DMS 273 (cell line): ENCODE measurements around the gene ISCA1.
A peak's percentile ranks its signal among the peaks of the same experiment; 100 is the strongest.

Source experiments
- DNase-seq: peaks from one replicate; lab custom pipeline; 2025; ENCODE audit not compliant: unreplicated experiment; lab: John Stamatoyannopoulos, UW

ISCA1 gene

DNA sequence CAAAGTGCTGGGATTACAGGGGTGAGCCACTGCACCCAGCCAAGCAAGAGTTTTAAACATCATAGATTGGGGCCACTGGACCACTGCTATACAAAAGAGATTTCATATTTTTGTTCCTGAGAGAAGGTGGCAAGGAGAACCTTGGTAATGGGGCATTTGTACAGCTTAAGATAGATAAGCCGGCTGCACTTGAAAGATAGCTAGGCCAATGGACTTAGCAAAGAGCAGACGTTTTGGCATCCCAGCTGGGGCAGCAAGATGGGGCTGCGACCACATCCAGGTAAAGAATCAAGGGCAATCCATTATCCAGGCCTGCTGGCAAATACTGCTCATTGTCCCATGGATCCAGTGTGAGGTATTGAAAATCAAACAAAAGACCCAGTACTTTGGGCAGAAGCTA, 3.9 kb upstream of the ISCA1 start:
- DNase-seq: no peak

DNA sequence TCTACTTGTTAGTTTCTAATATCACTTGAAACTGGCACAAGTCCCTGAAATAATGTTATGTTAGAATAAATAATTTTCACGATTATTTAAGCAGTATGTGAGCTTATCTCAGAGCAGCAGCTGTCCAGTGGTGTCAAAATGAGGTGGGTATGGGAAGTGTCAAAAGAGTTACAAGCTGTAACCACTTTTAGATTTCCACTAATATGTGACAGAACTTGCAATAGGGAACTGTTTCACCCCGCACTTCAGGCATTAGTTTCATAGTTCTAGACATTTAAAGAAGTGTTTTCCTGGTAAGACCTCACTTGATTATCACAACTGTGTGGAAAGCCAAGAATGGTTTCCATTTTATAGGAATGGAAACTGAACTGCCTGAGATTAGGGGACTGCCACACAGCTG, 2.9 kb upstream of the ISCA1 start:
- DNase-seq: no peak

DNA sequence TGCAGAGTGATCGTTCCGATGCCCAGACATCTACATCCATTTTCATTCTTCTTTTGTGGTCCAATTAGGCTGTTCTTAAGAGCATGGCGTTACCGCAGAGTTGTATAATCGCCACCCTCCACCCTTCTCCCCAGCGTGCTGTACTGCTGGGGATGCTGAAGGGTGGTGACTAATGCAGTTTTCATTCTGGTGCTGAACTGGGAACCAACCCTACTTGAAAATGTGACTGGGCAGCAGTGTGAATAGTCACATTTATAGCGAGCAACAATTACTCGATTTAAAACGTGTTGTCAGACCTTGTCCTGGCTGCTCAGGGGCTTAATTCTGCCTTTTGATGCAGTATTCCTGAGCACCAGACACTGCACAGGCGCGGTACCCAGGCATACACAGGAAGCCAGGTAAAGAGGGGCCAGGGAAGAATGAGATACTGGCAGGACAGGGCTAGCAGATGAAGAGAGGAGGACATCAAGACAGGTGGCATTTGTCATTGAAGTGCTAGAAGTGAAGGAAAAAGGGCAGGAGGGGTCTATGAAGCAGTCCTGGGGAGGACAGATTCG, 719 bp upstream of the ISCA1 start:
- DNase-seq: peak; percentile 74

DNA sequence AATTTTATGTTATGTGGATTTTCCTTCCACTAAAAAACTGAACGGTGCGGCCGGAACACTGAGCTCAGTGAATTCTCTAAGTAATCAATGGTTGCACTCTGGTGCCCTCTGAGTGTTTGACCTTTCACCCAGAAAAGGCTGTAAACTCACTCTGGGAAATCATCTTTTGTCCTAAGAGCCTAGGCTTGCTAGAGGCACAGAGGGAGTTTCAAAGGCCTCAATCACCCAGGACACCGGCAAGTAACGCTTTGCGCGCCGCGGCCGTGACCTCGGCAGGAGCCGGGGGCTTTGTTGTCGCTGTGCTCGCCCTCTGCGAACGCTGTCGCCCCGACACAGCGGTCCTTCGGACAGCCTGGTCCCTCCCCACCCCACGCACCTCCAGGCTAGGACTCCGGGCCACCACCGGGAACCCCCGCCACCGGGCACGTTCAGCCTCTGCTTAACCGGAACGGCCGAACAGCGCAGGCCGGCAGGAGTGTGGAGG, 703 bp downstream of the ISCA1 start:
- peak; percentile 69 for DNase-seq

DNA sequence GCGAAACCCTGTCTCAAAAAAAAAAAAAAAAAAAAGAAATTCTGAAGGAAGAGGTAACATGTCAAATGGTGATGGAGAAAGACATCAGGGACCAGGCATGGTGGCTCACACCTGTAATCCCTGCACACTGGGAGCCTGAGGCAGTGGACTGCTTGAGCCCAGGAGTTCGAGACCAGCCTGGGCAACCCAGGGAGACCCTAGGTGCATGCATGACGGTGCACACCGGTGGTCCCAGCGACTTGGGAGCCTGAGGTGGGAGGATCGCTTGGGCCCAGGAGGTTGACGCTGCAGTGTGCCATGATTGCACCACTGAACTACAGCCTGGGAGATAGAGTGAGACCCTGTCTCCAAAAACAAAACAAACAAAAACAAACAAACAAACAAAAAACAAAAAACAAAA, 1.8 kb downstream of the ISCA1 start:
- no peak for DNase-seq

DNA sequence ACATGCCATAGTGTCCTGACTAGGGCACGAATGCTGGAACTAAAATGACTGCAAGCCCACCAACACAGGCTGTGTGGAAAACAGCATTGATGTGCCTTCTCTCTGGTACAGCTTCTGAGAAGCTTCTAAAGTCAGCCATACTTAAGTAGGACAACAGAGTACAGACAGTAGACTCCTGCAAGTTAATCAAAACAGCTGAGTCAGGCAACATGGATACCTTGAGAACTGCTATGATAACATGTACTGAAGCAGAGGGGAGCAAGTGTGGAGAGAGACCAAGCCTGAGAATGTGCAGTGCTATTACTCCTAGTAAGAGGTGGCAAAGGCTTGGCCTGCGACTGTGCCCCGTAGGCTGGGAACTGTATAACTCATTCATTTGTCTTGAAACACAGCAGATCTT, 2.5 kb downstream of the ISCA1 start:
- DNase-seq: no peak

DNA sequence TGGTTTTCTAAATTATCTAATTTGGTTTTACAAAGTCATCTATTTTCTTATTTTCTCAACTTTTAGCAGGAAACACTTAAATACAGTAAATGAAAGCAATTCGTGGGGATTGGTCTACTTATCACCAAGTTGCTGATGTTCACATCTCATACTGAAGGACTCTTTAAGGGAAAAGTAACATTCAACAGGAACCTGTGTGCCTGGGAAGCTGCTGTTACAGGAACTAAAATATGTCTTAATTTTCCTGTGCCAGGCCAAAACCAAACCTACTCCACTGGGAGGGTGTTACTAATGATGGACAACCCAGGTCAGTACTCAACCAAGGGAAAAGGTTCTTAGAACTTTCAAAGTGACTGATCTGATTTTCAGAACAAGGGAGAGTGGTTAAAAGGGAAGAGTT, 5.3 kb downstream of the ISCA1 start:
- no peak for DNase-seq

DNA sequence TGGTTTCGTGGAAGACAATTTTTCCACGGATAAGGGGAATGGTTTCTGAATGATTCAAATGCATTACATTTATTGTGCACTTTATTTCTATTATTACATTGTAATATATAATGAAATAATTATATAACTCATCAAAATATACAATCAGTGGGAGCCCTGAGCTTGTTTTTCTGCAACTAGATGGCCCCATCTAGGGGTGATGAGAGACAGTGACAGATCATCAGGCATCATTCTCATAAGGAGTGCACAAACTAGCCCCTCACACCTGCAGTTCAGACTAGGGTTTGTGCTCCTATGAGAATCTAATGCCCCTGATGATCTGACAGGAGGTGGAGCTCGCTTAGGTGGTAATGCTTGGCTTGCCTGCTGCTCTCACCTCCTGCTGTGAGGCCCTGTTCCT, 6.4 kb downstream of the ISCA1 start:
- peak; percentile 18 for DNase-seq

DNA sequence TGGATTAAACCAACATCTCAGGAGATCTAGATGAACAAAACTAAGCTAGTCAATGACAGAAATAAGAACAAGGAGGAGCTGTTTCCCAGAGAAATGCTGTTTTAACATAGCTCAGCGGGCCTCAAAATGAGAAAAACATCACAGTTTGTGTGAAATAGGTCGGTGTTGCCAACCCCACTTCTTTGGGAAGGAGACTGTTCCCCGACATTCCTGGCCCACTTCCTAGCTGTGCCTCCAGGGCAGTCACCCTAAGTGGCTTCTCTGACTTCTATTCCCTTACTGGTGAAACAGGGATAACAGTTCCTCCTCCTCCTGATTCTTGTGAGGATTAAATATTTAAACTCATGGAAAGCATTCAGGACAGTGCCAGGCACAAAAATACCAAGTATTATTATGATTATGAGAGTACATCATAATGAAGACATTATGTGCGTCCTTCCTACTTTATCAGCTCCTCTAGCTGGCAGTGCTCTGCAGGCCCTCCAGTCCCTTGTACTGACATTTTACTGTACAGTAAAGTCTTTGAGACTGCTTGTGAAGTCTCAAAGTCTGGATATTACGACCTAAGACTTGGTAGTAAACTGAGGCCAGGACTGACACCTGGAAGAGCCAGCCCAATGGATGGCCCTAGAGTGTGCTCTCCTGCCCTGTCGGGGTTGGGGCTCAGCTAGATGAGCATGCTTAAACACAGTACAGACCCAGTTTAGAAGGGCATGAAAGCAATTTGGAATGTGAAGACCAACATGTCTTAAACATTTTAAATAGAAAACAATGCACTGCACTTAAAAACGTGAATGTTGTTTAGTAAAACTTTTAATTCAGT, 7.3 kb downstream of the ISCA1 start:
- no peak for DNase-seq

DNA sequence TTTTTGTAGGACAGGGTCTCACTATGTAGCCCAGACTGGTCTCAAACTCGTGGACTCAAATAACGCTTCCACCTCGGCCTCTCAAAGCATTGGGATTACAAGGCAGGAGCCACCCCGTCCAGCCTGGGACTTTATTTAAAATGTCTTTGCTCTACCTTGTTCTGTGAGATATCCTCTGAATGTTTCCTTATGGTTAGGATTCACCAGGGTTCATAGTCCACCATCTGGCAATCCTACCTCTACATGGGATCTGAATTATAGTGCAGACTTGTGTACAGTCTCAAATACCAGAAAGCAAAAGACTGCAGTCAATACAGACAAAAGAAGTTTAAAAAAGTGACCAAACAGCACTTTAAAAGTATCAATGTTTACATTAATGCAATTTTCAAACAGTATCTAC, 10.1 kb downstream of the ISCA1 start:
- no peak for DNase-seq

DNA sequence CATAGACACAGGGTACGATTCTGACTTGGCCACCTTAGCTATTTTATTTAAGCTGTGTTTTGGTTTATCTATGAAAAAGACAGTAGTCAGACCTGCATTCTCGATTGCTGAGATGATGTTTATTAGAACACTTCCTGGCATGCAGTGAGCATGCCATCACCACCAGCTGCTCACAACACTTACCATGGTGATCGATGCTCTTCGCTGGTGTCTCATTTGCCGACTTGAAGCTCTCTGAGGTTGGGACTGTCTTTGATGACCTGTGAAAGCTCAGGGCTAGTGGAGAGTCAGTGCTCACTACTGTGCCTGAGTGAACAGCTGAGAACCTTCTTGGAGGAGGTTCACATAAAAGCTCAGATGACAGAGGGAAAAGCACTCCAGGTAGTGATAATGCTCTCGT, 18.5 kb downstream of the ISCA1 start:
- DNase-seq: no peak

DNA sequence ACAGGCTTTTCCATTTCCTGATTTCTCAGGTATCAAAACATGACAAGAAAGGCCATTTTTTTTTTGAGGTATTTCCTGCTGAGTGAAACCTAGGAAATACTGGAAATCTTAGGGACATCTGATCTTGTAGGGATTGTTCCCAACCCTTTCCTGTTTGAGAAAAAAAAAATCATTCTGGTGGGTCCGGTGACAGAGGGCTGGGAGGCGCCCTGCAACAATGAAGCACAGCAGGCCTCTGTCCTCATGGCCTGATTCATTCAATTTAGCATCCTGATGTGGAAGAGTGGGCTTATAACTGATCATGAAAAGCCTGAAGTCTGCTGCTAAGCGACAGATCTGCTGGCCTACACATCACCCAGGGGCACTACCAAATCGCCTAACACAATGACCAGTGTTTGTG, 19.8 kb downstream of the ISCA1 start:
- no peak for DNase-seq

DNA sequence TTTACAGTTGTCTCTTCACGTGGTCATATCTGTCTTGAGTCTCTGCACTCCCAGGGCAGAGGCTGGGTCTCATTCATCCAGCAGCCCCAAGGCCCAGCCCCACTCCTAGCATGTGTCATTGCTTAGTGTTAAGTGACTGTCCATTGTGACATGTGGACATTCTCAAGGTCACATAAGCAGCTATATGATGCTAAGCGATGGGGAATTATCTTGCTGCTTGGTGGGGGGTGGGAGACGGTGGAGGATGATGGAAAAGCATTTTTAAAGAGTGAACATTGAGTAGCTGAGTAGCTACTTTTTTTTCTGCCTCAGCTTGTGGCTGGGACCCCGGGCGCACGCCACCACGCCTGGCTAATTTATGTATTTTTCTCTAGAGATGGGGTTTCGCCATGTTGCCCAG, 22.8 kb downstream of the ISCA1 start, which contains the start of gene C9orf153:
C9orf153 (minus strand) TSS at position 101 of the 400 bp plus-strand sequence. CDS start 30,054 bp downstream, outside the sequence.
- no peak for DNase-seq

DNA sequence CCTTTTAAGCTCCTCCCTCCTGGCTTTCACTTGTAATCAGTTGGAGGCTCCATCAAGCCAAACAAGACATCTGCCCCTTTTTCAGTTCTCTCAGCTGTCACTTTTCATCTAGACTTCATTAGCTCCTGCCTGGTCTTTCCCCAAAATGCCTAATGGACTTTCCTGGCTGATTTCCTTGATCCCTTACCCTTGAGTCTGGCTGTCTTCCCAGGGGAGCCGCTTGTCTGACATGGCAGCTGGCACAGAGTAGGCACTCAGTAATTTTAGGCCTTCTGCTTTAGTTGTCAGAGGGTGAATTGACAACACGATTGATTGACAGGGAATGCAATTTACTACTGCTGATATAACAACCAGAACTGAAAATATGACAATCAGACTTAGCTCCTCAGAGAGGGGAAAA, 24.9 kb downstream of the ISCA1 start:
- peak; percentile 88 for DNase-seq

DNA sequence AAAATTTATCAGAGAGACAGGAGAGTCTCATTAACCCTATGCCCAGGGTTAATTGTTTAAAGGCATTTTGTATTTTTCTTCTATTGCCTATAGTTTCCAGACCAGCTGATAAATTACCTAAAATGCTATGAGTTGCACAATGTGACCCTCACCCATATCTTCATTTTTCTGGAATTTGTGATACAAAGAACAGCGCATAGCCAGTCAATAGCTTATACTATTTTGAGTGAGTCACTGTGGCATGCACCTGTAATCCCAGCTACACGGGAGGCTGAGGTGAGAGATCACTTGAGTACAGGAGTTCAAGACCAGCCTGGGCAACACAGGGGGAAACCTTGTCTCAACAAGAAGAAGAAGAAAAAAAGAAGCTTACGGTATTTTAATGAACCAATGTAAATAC, 25.7 kb downstream of the ISCA1 start:
- no peak for DNase-seq

DNA sequence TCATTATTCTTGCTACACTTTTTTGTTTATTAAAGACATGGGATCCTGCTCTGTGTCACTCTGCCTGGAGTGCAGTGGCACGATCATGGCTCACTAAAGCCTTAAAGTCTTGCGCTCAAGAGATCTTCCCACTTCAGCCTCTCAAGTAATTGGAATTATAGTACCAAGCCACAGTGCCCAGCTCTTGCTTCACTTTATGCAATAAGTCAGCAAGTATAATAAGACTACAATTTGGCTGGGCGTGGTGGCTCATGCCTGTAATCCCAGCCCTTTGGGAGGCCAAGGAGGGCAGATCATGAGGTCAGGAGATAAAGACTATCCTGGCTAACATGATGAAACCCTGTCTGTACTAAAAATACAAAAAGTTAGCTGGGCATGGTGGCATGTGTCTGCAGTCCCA, 28.8 kb downstream of the ISCA1 start:
- DNase-seq: no peak

DNA sequence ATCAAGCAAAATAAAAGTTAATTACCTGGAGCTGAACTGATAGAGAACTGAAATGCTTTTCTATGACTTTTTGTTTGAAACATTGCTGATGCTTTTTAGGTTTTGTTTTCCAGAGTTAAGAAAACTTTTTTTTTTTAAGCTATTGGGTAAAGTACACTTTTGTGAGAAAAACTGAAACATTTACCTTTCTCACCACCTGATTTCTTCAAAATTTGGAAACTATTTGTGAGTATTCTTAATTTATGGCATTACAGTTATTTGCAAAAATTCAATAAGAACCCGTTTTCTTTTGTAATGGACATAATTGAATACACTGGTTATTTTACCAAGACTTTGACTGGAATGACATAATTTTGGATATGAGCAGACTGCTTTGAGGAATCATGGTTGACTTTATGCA, 29.5 kb downstream of the ISCA1 start:
- DNase-seq: no peak

DNA sequence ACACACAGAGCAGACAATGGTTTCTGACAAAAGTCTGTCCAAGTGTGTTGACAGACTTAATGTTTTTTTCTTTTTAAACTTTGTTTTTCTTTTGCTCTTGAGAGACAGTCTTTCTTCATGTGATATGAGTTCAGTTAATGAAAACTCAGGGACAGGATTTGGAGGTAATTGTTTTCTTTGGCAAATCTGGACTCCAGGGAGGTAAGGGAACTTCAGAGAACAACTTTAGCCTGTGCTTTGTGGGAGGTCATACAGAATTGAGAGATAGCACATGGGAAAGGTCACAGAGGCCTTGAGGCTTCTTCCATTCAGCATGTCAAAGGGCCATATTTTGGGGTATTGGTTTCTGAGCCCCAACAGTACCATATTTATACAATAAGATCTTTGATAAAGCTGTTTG, 32.2 kb downstream of the ISCA1 start:
- DNase-seq: no peak

DNA sequence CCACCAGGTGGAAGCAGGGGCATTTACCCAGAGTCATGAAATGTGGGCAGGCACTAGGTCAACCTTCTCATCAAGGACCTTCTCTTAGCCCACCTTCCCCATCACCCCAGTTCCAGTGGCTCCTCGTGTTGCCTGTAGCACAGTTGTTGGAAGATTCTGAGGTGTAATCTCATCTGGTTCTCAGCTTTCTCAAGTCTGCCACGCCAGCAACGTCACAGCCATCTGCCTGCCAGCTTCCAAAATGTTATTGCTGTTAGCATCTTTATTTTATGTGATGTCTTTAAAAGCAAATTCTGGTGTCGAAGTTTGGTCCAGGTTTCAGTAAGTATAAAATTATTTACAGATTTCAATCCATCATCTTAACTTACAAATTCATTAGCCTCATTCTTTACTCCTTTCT, 33.6 kb downstream of the ISCA1 start:
- no peak for DNase-seq

DNA sequence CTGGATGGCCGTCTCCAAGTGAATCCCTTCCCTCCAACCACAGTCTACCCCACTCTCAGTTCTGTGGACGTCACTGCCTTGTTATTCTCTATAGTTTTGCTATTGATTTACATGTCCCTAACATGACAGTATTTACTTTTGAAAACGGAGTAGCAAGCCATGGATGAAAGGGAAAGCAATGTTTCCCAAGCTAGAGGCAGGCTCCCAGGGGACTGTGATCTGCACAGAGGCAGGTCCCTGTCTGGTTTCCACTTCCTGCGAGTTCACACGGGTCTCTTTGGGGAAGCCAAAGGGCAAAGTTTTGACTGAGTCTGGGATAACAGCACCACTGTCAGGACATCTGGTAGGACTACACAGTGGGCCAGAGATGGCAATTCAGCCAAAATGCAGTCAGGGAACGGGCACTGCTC, 35.6 kb downstream of the ISCA1 start:
- DNase-seq: peak; percentile 13

DNA sequence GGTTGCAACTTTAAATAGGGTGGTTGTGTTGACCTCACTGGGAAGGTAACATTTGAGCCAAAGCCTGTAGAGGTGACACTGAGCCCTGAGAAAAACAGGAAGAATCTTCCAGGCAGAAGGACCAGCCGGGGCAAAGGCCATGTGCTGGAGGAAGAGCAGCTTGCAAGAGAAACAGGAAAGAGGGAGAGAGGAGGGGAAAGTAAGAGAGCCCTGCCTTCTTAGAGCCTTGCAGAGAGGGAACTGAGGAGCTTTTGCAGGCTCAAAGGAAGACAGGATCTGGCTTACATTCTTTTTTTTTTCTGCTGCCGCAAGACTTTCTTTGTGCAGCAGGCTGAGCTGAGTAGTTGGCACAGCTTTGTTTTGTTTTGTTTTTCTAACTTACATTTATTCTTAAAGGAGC, 40.3 kb downstream of the ISCA1 start:
- DNase-seq: no peak

DNA sequence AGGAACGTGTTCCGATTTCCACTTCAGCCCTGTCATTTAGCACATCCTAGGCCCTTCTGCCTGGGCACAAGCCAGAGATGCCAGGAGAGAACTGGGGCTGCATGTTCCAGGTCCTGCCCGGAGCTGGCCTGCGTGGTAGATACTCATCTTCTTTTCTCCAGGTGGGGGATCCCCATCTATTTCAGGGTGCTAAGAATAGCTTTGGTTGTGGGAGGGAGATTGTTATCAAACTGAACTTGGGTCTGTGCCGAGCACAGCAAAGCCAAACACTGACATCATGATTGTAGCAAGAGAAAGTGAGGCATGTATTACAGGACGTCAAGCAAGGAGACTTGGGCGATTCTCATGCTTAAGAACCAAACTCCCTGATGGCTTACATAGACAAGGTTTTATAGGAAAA, 41.1 kb downstream of the ISCA1 start:
- DNase-seq: no peak
